HPDE6-E6E7 (cell line): Measurements from ENCODE around the gene RGMB.

Source experiments
- DNase-seq: peaks from one replicate; pipeline ENCODE4 v3.0.0; 2011; ENCODE audit warnings: missing footprints; ENCODE audit errors: extremely low spot score

Gene RGMB

GRCh38 chr5:98768160-98768959 is 5.1 kb upstream of the RGMB start:
- DNase-seq: peak; percentile 49

- no peak for DNase-seq
Observed at GRCh38 chr5:98768960-98769209, 4.6 kb upstream of the RGMB start.

- no peak for DNase-seq
Observed at GRCh38 chr5:98769210-98769958, 4.1 kb upstream of the RGMB start.

- DNase-seq: no peak
Observed at GRCh38 chr5:98769959-98770208, 3.6 kb upstream of the RGMB start.

- DNase-seq: no peak
Observed at GRCh38 chr5:98770209-98770910, 3.1 kb upstream of the RGMB start.

- no peak for DNase-seq
Observed at GRCh38 chr5:98770911-98771322, 2.5 kb upstream of the RGMB start.

- peak; percentile 55 for DNase-seq
Observed at GRCh38 chr5:98771382-98772109, 1.9 kb upstream of the RGMB start.

- peak; percentile 70 for DNase-seq
Observed at GRCh38 chr5:98772415-98773213, 849 bp upstream of the RGMB start.

GRCh38 chr5:98773214-98773463 is 324 bp upstream of the RGMB start:
- no peak for DNase-seq

- DNase-seq: no peak
Observed at GRCh38 chr5:98774192-98775033, 950 bp downstream of the RGMB start.

- no peak for DNase-seq
Observed at GRCh38 chr5:98775246-98776065, 2.0 kb downstream of the RGMB start.

- DNase-seq: no peak
Observed at GRCh38 chr5:98776066-98776705, 2.7 kb downstream of the RGMB start.

- no peak for DNase-seq
Observed at GRCh38 chr5:98777295-98777694, 3.8 kb downstream of the RGMB start.

GRCh38 chr5:98779264-98779877 is 5.9 kb downstream of the RGMB start:
- no peak for DNase-seq

- no peak for DNase-seq
Observed at GRCh38 chr5:98780390-98780789, 6.9 kb downstream of the RGMB start.

GRCh38 chr5:98781520-98781919 is 8.1 kb downstream of the RGMB start:
- no peak for DNase-seq

- no peak for DNase-seq
Observed at GRCh38 chr5:98781964-98782363, 8.5 kb downstream of the RGMB start.

- no peak for DNase-seq
Observed at GRCh38 chr5:98783051-98783649, 9.7 kb downstream of the RGMB start.

GRCh38 chr5:98784411-98784810 is 10.9 kb downstream of the RGMB start:
- DNase-seq: no peak
